HTERT RPE-1 (cell line): ENCODE data around the gene LMAN2L.

Experiments
- in situ Hi-C: fragments of 300-500 bp; cut with MboI; formaldehyde crosslinking; loops from 4 replicates; pipeline ENCODE4 v1.14.3; 2020; ENCODE audit warnings: low sequenced_read_pairs

The LMAN2L gene

GRCh38 chr2:96739633-96740428 is at the start of gene LMAN2L:
TSS of gene LMAN2L (minus strand) at chr2:96740064. CDS start at chr2:96740040, 24 bp downstream.
- in situ Hi-C loops: no loop called here

GRCh38 chr2:96789245-96789617 is 49.4 kb upstream of the LMAN2L start:
- in situ Hi-C loops: no loop called here

- in situ Hi-C loops: no loop called here
Observed at GRCh38 chr2:96788442-96789244, 48.8 kb upstream of the LMAN2L start.

- in situ Hi-C loops: no loop called here
Observed at GRCh38 chr2:96787411-96787810, 47.5 kb upstream of the LMAN2L start.

GRCh38 chr2:96783388-96783787 is 43.5 kb upstream of the LMAN2L start:
- in situ Hi-C loops: no loop called here

GRCh38 chr2:96775160-96775559 is 35.3 kb upstream of the LMAN2L start:
- in situ Hi-C loops: no loop called here

GRCh38 chr2:96773922-96774321 is 34.1 kb upstream of the LMAN2L start:
- in situ Hi-C loops: no loop called here

- in situ Hi-C loops: no loop called here
Observed at GRCh38 chr2:96772903-96773671, 33.2 kb upstream of the LMAN2L start.

GRCh38 chr2:96771796-96772618 is 32.1 kb upstream of the LMAN2L start:
- in situ Hi-C loops: no loop called here

GRCh38 chr2:96770442-96771202 is 30.8 kb upstream of the LMAN2L start:
- in situ Hi-C loops: no loop called here

GRCh38 chr2:96769814-96770213 is 29.9 kb upstream of the LMAN2L start:
- in situ Hi-C loops: no loop called here

GRCh38 chr2:96768083-96768561 is 28.3 kb upstream of the LMAN2L start:
- in situ Hi-C loops: no loop called here

- in situ Hi-C loops: no loop called here
Observed at GRCh38 chr2:96767135-96767871, 27.4 kb upstream of the LMAN2L start.

- in situ Hi-C loops: no loop called here
Observed at GRCh38 chr2:96764253-96764637, 24.4 kb upstream of the LMAN2L start.

- in situ Hi-C loops: no loop called here
Observed at GRCh38 chr2:96763511-96764252, 23.8 kb upstream of the LMAN2L start.

- in situ Hi-C loops: no loop called here
Observed at GRCh38 chr2:96762529-96763311, 22.9 kb upstream of the LMAN2L start.

GRCh38 chr2:96760986-96761832 is 21.3 kb upstream of the LMAN2L start:
- in situ Hi-C loops: no loop called here
